Measurements from ENCODE around the gene KRT72. TPM values are rescaled to one million over a fixed set of nuclear protein-coding genes. Genes with fewer than 3 reads are reported as not detected.

Gene KRT72
- total and polyA plus RNA-seq, 7 experiments from 2014 or later = 0.71 to 149 (median 74.1) TPM; not detected in 1

DNA sequence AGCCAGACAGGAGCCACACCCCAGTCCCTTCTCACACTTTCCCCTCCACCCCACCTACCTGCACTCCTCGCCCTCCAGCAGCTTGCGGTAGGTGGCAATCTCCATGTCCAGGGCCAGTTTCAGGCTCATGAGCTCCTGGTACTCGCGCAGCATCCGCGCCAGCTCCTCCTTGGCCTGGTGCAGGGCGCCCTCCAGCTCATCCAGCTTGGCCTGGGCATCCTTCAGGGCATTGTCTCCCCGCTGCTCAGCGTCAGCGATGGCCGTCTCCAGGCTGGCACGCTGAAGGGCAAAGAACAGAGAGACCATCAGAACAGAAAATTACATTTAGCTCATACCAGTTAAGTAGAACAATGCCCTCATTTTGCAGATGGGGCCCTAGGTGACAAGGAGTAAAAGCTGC lies 33.2 kb downstream of the KRT72 start:
- H3K27ac Mint-ChIP-seq = no peak overlapping the region

DNA sequence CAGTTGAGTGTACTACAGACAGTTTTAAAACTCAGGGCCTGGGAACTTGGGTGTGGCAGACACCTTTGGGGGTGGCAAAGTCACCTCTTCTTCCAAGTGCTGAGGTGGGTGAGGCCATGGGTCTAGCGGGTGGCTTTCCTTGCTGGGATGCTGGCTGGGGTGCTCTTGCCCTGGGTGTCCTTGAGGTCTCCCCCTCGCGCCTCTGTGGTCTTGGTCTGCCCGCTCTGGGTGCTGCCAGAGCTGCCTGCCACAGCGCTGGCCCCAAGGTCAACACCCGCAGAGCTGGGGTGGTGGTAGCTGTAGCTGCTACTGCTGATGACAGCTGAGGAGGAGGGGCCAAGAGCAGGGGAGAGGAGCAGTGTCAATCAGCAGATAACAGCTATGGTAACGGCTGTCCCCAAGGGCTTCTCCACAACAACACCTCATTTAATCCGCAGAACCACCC lies 34.4 kb downstream of the KRT72 start:
- ChIA-PET POLR2A (no interaction called here), CTCF (interaction anchor here (0.7 to 1.3 kb wide), 3 partner anchors 180 to 414 kb away, joined by 3 to 4 read pairs (median 3); no protein-coding TSS in a partner anchor)
- DNase-seq = no peak
- H3K27me3 Mint-ChIP-seq = peaks cover 0 to 25% (median 5%) of the 10 kb centered on the region in 5 donors
- peak overlapping the region in 1 of 10 donors; percentile 40 for H3K4me3 Mint-ChIP-seq
- Histone ChIP-seq H3K36me3 (ENCODE audit: control insufficient read depth in 2 of 3, insufficient read depth in 3 of 3, low read length in 3 of 3) (no peaks in the 10 kb centered on the region), H3K9me3 (ENCODE audit: control insufficient read depth in 2 of 3, low read length in 3 of 3) (no peaks in the 10 kb centered on the region), H3K27ac (ENCODE audit: low read depth, low read length) (no peak overlapping the region), H3K27me3 (ENCODE audit: control insufficient read depth in 2 of 2, insufficient read depth in 2 of 2, low read length in 2 of 2) (no peaks in the 10 kb centered on the region), H3K4me1 (ENCODE audit: control insufficient read depth in 2 of 2, insufficient read depth in 2 of 2, low read length in 2 of 2) (peaks cover 0 to 26% of the 10 kb centered on the region in 2 donors), H3K4me3 (ENCODE audit: low read length) (peak overlapping the region; percentile 35)
- H3K9me3 Mint-ChIP-seq = no peaks in the 10 kb centered on the region
- peak; percentile 89 for ATAC-seq
- H3K4me1 Mint-ChIP-seq = peaks cover 0 to 4% (median 0%) of the 10 kb centered on the region in 7 donors
- intact Hi-C loops (cut with micrococcal nuclease) = no loop called here
- no peaks in the 10 kb centered on the region for H3K36me3 Mint-ChIP-seq
- no peak overlapping the region for H3K27ac Mint-ChIP-seq

More for the DNA sequence above, 33.2 kb downstream of the KRT72 start:
- CTCF ChIA-PET = interaction anchor here (0.6 to 1.1 kb wide), 4 partner anchors 258 to 616 kb away, joined by 3 to 5 read pairs (median 4); partner anchors contain the start of gene ACVR1B
- no peak overlapping the region for H3K27ac ChIP-seq (ENCODE audit: low read depth, low read length)
- H3K36me3 ChIP-seq (ENCODE audit: control insufficient read depth in 2 of 3, insufficient read depth in 3 of 3, low read length in 3 of 3) = no peaks in the 10 kb centered on the region
- H3K4me1 Mint-ChIP-seq = peaks cover 0 to 7% (median 0%) of the 10 kb centered on the region in 7 donors
- H3K4me3 ChIP-seq (ENCODE audit: low read length) = no peak overlapping the region
- H3K4me3 Mint-ChIP-seq = no peak overlapping the region
- H3K9me3 Mint-ChIP-seq = no peaks in the 10 kb centered on the region
- H3K36me3 Mint-ChIP-seq = no peaks in the 10 kb centered on the region
- POLR2A ChIA-PET = no interaction called here
- peaks cover 0 to 25% (median 12%) of the 10 kb centered on the region in 5 donors for H3K27me3 Mint-ChIP-seq
- peaks cover 0 to 26% of the 10 kb centered on the region in 2 donors for H3K4me1 ChIP-seq (ENCODE audit: control insufficient read depth in 2 of 2, insufficient read depth in 2 of 2, low read length in 2 of 2)
- no peaks in the 10 kb centered on the region for H3K27me3 ChIP-seq (ENCODE audit: control insufficient read depth in 2 of 2, insufficient read depth in 2 of 2, low read length in 2 of 2)
- DNase-seq (no peak), ATAC-seq (no peak)
- H3K9me3 ChIP-seq (ENCODE audit: control insufficient read depth in 2 of 3, low read length in 3 of 3) = no peaks in the 10 kb centered on the region
- intact Hi-C loops (cut with micrococcal nuclease) = no loop called here

DNA sequence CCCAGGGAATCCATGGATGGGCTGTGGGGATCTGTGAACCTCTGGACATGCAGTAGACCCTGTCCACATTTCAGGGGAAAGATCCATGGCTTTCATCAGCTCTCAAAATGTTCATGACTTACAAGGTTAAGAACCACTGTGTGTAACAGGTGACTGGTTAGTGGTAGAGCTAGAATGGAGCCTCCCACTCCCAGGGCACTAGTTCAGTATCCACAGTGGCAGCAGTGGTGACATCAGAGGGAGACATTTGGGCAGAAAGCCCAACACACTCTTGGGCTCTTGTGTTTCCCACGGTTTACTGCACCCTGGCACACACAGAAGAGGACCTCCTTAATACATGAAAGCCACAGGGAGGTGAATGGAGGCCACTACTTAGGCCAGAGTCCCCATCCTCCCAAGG lies 36.7 kb downstream of the KRT72 start:
- Histone ChIP-seq H3K4me3 (ENCODE audit: low read length) (no peak overlapping the region), H3K27me3 (ENCODE audit: control insufficient read depth in 2 of 2, insufficient read depth in 2 of 2, low read length in 2 of 2) (no peaks in the 10 kb centered on the region), H3K36me3 (ENCODE audit: control insufficient read depth in 2 of 3, insufficient read depth in 3 of 3, low read length in 3 of 3) (no peaks in the 10 kb centered on the region), H3K4me1 (ENCODE audit: control insufficient read depth in 2 of 2, insufficient read depth in 2 of 2, low read length in 2 of 2) (peaks cover 0 to 32% of the 10 kb centered on the region in 2 donors), H3K9me3 (ENCODE audit: control insufficient read depth in 2 of 3, low read length in 3 of 3) (no peaks in the 10 kb centered on the region), H3K27ac (ENCODE audit: low read depth, low read length) (no peak overlapping the region)
- intact Hi-C loops (cut with micrococcal nuclease) = no loop called here
- Mint-ChIP-seq H3K9me3 (no peaks in the 10 kb centered on the region), H3K4me1 (peaks cover 0 to 12% (median 0%) of the 10 kb centered on the region in 7 donors), H3K27ac (no peak overlapping the region), H3K4me3 (no peak overlapping the region), H3K36me3 (no peaks in the 10 kb centered on the region), H3K27me3 (peaks cover 0 to 38% (median 0%) of the 10 kb centered on the region in 5 donors)
- ATAC-seq (no peak), DNase-seq (no peak)
- CTCF ChIA-PET = interaction anchor here (0.6 kb wide), 1 partner anchor 304 kb away, joined by 3 read pairs; no protein-coding TSS in a partner anchor
- POLR2A ChIA-PET = no interaction called here

DNA sequence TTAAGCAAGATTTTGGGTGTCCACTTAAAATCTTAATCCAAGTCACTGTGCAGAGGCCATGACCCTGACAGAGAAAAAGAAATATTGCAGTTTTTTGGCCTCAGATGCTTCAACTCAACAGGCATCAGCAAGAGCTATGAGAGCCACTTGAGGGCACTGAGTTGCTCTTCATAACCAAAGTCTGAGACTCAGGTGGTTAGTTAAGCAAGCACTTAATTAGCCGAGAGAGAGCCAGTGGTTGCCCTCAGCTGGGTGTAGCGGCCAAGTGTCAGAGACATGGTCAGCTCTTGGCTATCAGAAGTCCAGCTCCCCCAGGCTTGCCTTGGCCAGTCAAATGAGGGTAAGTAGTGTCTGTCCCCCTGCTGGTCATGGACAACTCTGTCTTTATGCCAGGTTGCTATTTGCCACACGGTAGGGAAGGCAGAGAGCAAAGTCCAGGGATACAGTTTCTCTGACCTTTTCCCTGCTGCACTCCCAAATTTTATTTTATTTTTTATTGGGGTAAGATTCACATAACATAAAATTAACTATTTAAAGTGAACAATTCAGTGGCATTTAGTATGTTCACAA lies 39.3 kb downstream of the KRT72 start:
- peaks cover 0 to 22% of the 10 kb centered on the region in 2 donors for H3K4me1 ChIP-seq (ENCODE audit: control insufficient read depth in 2 of 2, insufficient read depth in 2 of 2, low read length in 2 of 2)
- CTCF ChIA-PET = interaction anchor here (1.2 kb wide), 1 partner anchor 315 kb away, joined by 5 read pairs; no protein-coding TSS in a partner anchor

DNA sequence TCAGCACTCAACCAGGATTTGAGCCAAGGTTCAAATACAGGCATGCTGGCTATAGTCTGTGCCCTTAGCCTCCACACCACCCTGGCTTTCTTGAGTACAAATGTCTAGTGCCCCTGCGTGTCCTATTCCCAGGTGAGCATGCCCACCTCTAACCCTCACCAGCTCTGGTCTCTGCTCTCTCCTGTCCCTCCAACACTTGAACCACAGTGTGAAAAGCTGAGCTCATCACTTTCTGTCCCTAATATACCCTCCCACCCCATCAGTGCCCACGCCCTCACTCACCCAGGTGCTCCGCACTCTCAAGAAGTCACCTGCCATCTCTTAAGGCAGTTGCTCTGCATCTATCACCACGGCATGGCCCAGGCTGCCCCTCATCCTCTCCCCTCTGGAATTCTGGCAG lies 41.3 kb downstream of the KRT72 start:
- no peaks in the 10 kb centered on the region for H3K36me3 ChIP-seq (ENCODE audit: control insufficient read depth in 2 of 3, insufficient read depth in 3 of 3, low read length in 3 of 3)
- intact Hi-C loops (cut with micrococcal nuclease) = no loop called here
- Mint-ChIP-seq H3K4me3 (no peak overlapping the region), H3K4me1 (peaks cover 0 to 34% (median 0%) of the 10 kb centered on the region in 7 donors), H3K27me3 (peaks cover 7 to 37% (median 9%) of the 10 kb centered on the region in 5 donors), H3K36me3 (no peaks in the 10 kb centered on the region), H3K9me3 (no peaks in the 10 kb centered on the region), H3K27ac (no peak overlapping the region)
- no peaks in the 10 kb centered on the region for H3K27me3 ChIP-seq (ENCODE audit: control insufficient read depth in 2 of 2, insufficient read depth in 2 of 2, low read length in 2 of 2)
- H3K27ac ChIP-seq (ENCODE audit: low read depth, low read length) = no peak overlapping the region
- no peak overlapping the region for H3K4me3 ChIP-seq (ENCODE audit: low read length)
- no peaks in the 10 kb centered on the region for H3K9me3 ChIP-seq (ENCODE audit: control insufficient read depth in 2 of 3, low read length in 3 of 3)
- peaks cover 0 to 31% of the 10 kb centered on the region in 2 donors for H3K4me1 ChIP-seq (ENCODE audit: control insufficient read depth in 2 of 2, insufficient read depth in 2 of 2, low read length in 2 of 2)
- ATAC-seq (no peak), DNase-seq (no peak)
- ChIA-PET CTCF (interaction anchor here (0.7 kb wide), 1 partner anchor 13 kb away, joined by 4 read pairs; no protein-coding TSS in a partner anchor), POLR2A (interaction anchor here (0.6 kb wide), 1 partner anchor 10 kb away, joined by 3 read pairs; no protein-coding TSS in a partner anchor)

More for the DNA sequence above, 39.3 kb downstream of the KRT72 start:
- intact Hi-C loops (cut with micrococcal nuclease) = no loop called here
- DNase-seq (no peak), ATAC-seq (no peak)
- Mint-ChIP-seq H3K36me3 (no peaks in the 10 kb centered on the region), H3K9me3 (no peaks in the 10 kb centered on the region), H3K27ac (no peak overlapping the region), H3K4me3 (no peak overlapping the region), H3K4me1 (peaks cover 0 to 20% (median 0%) of the 10 kb centered on the region in 7 donors), H3K27me3 (peaks cover 7 to 41% (median 9%) of the 10 kb centered on the region in 5 donors)
- H3K4me3 ChIP-seq (ENCODE audit: low read length) = no peak overlapping the region
- no peak overlapping the region for H3K27ac ChIP-seq (ENCODE audit: low read depth, low read length)
- no peaks in the 10 kb centered on the region for H3K9me3 ChIP-seq (ENCODE audit: control insufficient read depth in 2 of 3, low read length in 3 of 3)
- H3K27me3 ChIP-seq (ENCODE audit: control insufficient read depth in 2 of 2, insufficient read depth in 2 of 2, low read length in 2 of 2) = no peaks in the 10 kb centered on the region
- no peaks in the 10 kb centered on the region for H3K36me3 ChIP-seq (ENCODE audit: control insufficient read depth in 2 of 3, insufficient read depth in 3 of 3, low read length in 3 of 3)
- POLR2A ChIA-PET = no interaction called here

DNA sequence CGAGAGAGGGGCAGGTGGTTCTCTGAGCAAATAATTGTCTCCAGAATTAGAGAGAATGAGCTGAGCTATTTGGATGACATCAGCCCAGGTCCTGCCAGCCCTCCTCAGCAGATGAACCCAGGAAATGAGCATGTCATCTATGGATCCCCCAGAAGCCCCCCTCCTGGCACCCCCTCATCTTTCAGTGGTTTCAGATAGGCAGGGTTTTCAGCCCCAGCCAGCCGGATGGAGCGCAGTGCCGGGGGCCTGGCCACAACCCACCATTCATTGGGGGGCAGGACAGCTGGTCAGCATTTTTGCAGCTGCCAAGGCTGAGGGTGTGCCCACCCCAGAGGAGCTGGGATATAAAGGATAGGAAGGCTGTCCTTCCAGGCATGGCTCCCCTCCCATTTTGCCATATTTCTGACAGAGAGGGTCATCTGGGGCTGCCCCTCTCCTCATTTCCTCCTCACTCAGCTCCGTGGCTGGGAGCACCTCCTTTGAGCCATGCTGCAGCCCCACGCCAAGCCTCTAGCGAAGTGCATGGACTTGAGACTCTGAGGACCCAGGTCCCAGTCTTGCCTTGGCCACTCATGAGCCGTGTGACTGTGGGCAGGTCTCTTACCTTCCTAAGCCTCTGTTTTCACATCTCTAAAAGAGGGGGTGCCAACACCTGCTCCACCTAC lies 42.4 kb downstream of the KRT72 start:
- intact Hi-C loops (cut with micrococcal nuclease) = no loop called here
- Mint-ChIP-seq H3K27me3 (peaks cover 7 to 41% (median 9%) of the 10 kb centered on the region in 5 donors), H3K36me3 (no peaks in the 10 kb centered on the region), H3K27ac (no peak overlapping the region), H3K9me3 (no peaks in the 10 kb centered on the region), H3K4me3 (peak overlapping the region in 1 of 10 donors; percentile 39), H3K4me1 (peaks cover 0 to 34% (median 0%) of the 10 kb centered on the region in 7 donors)
- no peaks in the 10 kb centered on the region for H3K27me3 ChIP-seq (ENCODE audit: control insufficient read depth in 2 of 2, insufficient read depth in 2 of 2, low read length in 2 of 2)
- ATAC-seq (no peak), DNase-seq (no peak)
- no peak overlapping the region for H3K27ac ChIP-seq (ENCODE audit: low read depth, low read length)
- H3K36me3 ChIP-seq (ENCODE audit: control insufficient read depth in 2 of 3, insufficient read depth in 3 of 3, low read length in 3 of 3) = no peaks in the 10 kb centered on the region
- ChIA-PET CTCF (no interaction called here), POLR2A (no interaction called here)
- H3K4me1 ChIP-seq (ENCODE audit: control insufficient read depth in 2 of 2, insufficient read depth in 2 of 2, low read length in 2 of 2) = peaks cover 0 to 36% of the 10 kb centered on the region in 2 donors
- no peak overlapping the region for H3K4me3 ChIP-seq (ENCODE audit: low read length)
- no peaks in the 10 kb centered on the region for H3K9me3 ChIP-seq (ENCODE audit: control insufficient read depth in 2 of 3, low read length in 3 of 3)
